A549 (cell line): ENCODE measurements around the gene BICRA. TPM values are rescaled to one million over a fixed set of nuclear protein-coding genes. Genes with fewer than 3 reads are reported as not detected.
"Not testable (repeated sequence)": the region's sequence is repeated elsewhere in the genome, so short reads cannot be mapped to it uniquely, and the experiment has no call there.

Source experiments
- ATAC-seq, 2 experiments: fragments of 200-7000 bp in 1 of 2; fragments of >200 bp in 1 of 2; cut with Nextera tagmentation in 1 of 2; cut with Tn5 transposase in 1 of 2; 3 replicates each; pipeline versions ENCODE4 v1.8.0 to v1.9.1; 2018 to 2020; ENCODE audit warnings: mild to moderate bottlenecking in 1 of 2, moderate library complexity in 1 of 2
- CTCF ChIA-PET: fragments of 300-600 bp; sonication (Branson Sonifier 250); formaldehyde crosslinking; extraction: SDS; loops from one replicate; lab custom pipeline; 2021; ENCODE audit warnings: antibody characterized with exemption, inconsistent platforms; lab: Yijun Ruan, JAX
- POLR2A ChIA-PET: fragments of 350-600 bp; formaldehyde crosslinking; extraction: SDS; loops from one replicate; lab custom pipeline; 2021; ENCODE audit warnings: antibody characterized with exemption, inconsistent platforms; lab: Yijun Ruan, JAX
- DNase-seq, 2 experiments: peaks; one replicate each; pipeline versions ENCODE4 v3.0.0 to v3.0.0-alpha.2; 2011 to 2016; ENCODE audit warnings: low read depth in 1 of 2, low spot score in 1 of 2
- FAIRE-seq: peaks from 2 replicates; lab custom pipeline; 2011; peaks lifted over from hg19 to GRCh38; lab: Jason Lieb, UNC
- H3K27ac ChIP-seq, 2 experiments: fragments of >200 bp; sonication (Bioruptor Twin); formaldehyde crosslinking; 3 replicates each; pipeline ENCODE4 v1.5.1; 2016 to 2017
- H3K4me1 ChIP-seq: fragments of >200 bp; sonication (Bioruptor Twin); formaldehyde crosslinking; 3 replicates; pipeline ENCODE4 v1.6.1; 2016
- H3K4me2 ChIP-seq: fragments of >200 bp; sonication (Bioruptor Twin); formaldehyde crosslinking; 3 replicates; pipeline ENCODE4 v1.6.1; 2016
- H3K4me3 ChIP-seq: fragments of >200 bp; sonication (Bioruptor Twin); formaldehyde crosslinking; 3 replicates; pipeline ENCODE4 v1.5.1; 2016
- H3K9me3 ChIP-seq: fragments of >200 bp; sonication (Bioruptor Twin); formaldehyde crosslinking; 3 replicates; pipeline ENCODE4 v1.6.1; 2016
- CBX2 ChIP-seq: fragments of 200-600 bp; sonication (generic); IDR thresholded peaks from 2 replicates; pipeline ENCODE4 v1.6.1; 2016; ENCODE audit warnings: low read depth, mild to moderate bottlenecking, borderline replicate concordance
- CBX8 ChIP-seq: fragments of 200-600 bp; sonication (generic); IDR thresholded peaks from 2 replicates; pipeline ENCODE4 v1.6.1; 2016
- CHD2 ChIP-seq: fragments of 150-350 bp; IDR thresholded peaks from 2 replicates; pipeline ENCODE4 v1.6.1; 2014; ENCODE audit warnings: low read length; ENCODE audit not compliant: partially characterized antibody
- CHD4 ChIP-seq: fragments of 200-600 bp; sonication (generic); IDR thresholded peaks from 2 replicates; pipeline ENCODE4 v1.6.1; 2016; ENCODE audit warnings: antibody characterized with exemption, mild to moderate bottlenecking, borderline replicate concordance
- EP300 ChIP-seq, 2 experiments: fragments of >200 bp; sonication (Bioruptor Twin); formaldehyde crosslinking; IDR thresholded peaks; 2 replicates in 1 of 2; 3 replicates in 1 of 2; pipeline ENCODE4 v1.6.1; 2016 to 2017
- FOSB ChIP-seq: fragments of 250-450 bp; sonication (Bioruptor Pico); IDR thresholded peaks from 2 replicates; pipeline ENCODE4 v1.5.0; 2020; ENCODE audit warnings: mild to moderate bottlenecking, moderate library complexity
- HES2 ChIP-seq: fragments of >200 bp; sonication (Bioruptor Twin); formaldehyde crosslinking; IDR thresholded peaks from 2 replicates; pipeline ENCODE4 v1.6.1; 2016
- JUN ChIP-seq, 2 experiments: fragments of >200 bp; sonication (Bioruptor Twin); formaldehyde crosslinking; IDR thresholded peaks; 2 replicates in 1 of 2; 3 replicates in 1 of 2; pipeline ENCODE4 v1.6.1; 2016 to 2017
- KDM1A ChIP-seq: fragments of 200-600 bp; sonication (generic); IDR thresholded peaks from 2 replicates; pipeline ENCODE4 v1.6.1; 2016; ENCODE audit warnings: low read depth, mild to moderate bottlenecking
- MAFK ChIP-seq: fragments of 450-650 bp; IDR thresholded peaks from 2 replicates; pipeline ENCODE4 v1.6.1; 2014; ENCODE audit not compliant: partially characterized antibody
- PBX3 ChIP-seq: IDR thresholded peaks from 2 replicates; pipeline ENCODE4 v1.6.1; 2012
- RAD21 ChIP-seq, 2 experiments: fragments of >200 bp in 1 of 2; sonication (Bioruptor Twin) in 1 of 2; formaldehyde crosslinking in 1 of 2; IDR thresholded peaks in 1 of 2; conservative IDR thresholded peaks in 1 of 2; 2 replicates in 1 of 2; 3 replicates in 1 of 2; pipeline ENCODE4 v1.6.1; 2012 to 2018; ENCODE audit warnings: inconsistent platforms in 1 of 2
- RARB ChIP-seq: fragments of 250-450 bp; sonication (Bioruptor Pico); IDR thresholded peaks from 2 replicates; pipeline ENCODE4 v1.8.0; 2021; ENCODE audit warnings: mild to moderate bottlenecking, moderate library complexity
- ZC3H11A ChIP-seq: fragments of 450-650 bp; IDR thresholded peaks from 2 replicates; pipeline ENCODE4 v1.6.1; 2014; ENCODE audit warnings: antibody characterized with exemption, mild to moderate bottlenecking
- ZSCAN20 ChIP-seq: fragments of 250-450 bp; sonication (Bioruptor Pico); IDR thresholded peaks from 2 replicates; pipeline ENCODE4 v1.8.0; 2022; ENCODE audit warnings: mild to moderate bottlenecking, moderate library complexity
- WGBS: methylation state at CpG from one replicate; pipeline ENCODE4 v1.1.6; 2017; ENCODE audit errors: missing lambda C conversion rate; 5-methylcytosine and 5-hydroxymethylcytosine counted together
- polyA plus RNA-seq, 4 experiments: library from polyadenylated mRNA; depleted of rRNA in 3 of 4; stranded (reverse); fragments of >200 nt; fragmentation: RNase III in 1 of 4; extraction: RNeasy Plus Mini Kit Qiagen cat#74134 plus additional on column Dnase treatment in 1 of 4; gene quantifications; 2 replicates in 3 of 4; 3 replicates in 1 of 4; pipeline ENCODE4 v1.2.3, GENCODE V29; 2011 to 2017
- TF ChIP-seq, protein P1 (sequence below): fragments of 450-650 bp; IDR thresholded peaks from 2 replicates; pipeline ENCODE4 v1.6.1; 2014; ENCODE audit warnings: antibody characterized with exemption
- TF ChIP-seq, protein P2 (sequence below): IDR thresholded peaks from 2 replicates; pipeline ENCODE4 v1.6.1; 2012; ENCODE audit warnings: low read depth, borderline replicate concordance
- TF ChIP-seq, protein P3 (sequence below): fragments of >200 bp; sonication (Bioruptor Twin); formaldehyde crosslinking; IDR thresholded peaks from 3 replicates; pipeline ENCODE4 v1.5.1; 2016
- TF ChIP-seq, protein P4 (sequence below): fragments of 250-450 bp; sonication (Bioruptor Pico); IDR thresholded peaks from 2 replicates; pipeline ENCODE4 v1.5.0; 2020; ENCODE audit warnings: low read depth, mild to moderate bottlenecking, moderate library complexity
- TF ChIP-seq, protein P5 (sequence below): fragments of >200 bp; sonication (Bioruptor Twin); formaldehyde crosslinking; IDR thresholded peaks from 3 replicates; pipeline ENCODE4 v1.6.1; 2016

The BICRA gene
- polyA plus RNA-seq, 2 of the 4 experiments (the other 2 are of a cell fraction), result 0.83 to 12.4 TPM

DNA sequence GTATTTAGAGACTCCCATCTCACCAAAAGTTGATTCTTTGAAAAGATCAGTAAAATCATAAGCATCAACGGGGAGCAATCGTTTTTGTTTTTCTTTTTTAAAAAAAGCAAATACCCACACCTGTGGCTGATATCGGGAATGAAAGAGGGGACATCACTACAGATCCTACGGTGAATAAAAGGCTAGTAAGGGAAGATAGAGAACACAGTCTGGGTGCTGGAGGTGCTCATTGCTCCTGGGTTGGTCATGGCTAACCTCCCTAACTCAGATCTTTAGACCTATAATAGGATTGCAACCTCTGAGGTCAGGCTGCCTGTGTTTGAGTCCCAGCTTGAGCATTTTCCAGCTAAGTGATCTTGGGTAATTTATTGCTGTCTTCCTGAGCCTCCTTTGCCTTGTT is 105.4 kb downstream of the BICRA start:
- Histone ChIP-seq H3K9me3 (0 out of 3 replicates have a peak, but pooled peaks cover 3% of the 10 kb centered on the region), H3K27ac (peak overlapping the region; percentile 97 to 99), H3K4me2 (peak overlapping the region; percentile 84)
- WGBS, result 76% methylated on average over 4 of the region's 4 CpGs
- TF ChIP-seq, protein P1, sequence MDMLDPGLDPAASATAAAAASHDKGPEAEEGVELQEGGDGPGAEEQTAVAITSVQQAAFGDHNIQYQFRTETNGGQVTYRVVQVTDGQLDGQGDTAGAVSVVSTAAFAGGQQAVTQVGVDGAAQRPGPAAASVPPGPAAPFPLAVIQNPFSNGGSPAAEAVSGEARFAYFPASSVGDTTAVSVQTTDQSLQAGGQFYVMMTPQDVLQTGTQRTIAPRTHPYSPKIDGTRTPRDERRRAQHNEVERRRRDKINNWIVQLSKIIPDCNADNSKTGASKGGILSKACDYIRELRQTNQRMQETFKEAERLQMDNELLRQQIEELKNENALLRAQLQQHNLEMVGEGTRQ, result no peak
- TF ChIP-seq RARB (CRISPR knock-in tag) (no peak), ZC3H11A (no peak), MAFK (no peak), ZSCAN20 (CRISPR knock-in tag) (no peak), EP300 (IDR thresholded peaks at IDR 0.05) (no peak)
- TF ChIP-seq, all 56 proteins: peak for 0
- no peak for DNase-seq
- no peak for ATAC-seq
- POLR2A ChIA-PET, result interaction anchor here (1.0 to 3.9 kb wide), 2 partner anchors 9 to 30 kb away, joined by 3 to 69 read pairs; partner anchors contain the start of gene NOP53
- peak overlapping the region; percentile 89 for H3K4me3 ChIP-seq
- no peak for FAIRE-seq
- peaks cover 14% of the 10 kb centered on the region for H3K4me1 ChIP-seq
- CTCF ChIA-PET, result interaction anchor here (0.9 to 23.3 kb wide), 18 partner anchors 13 to 400 kb away, joined by 3 to 1389 read pairs (median 7); partner anchors contain the start of genes KPTN and NOP53

DNA sequence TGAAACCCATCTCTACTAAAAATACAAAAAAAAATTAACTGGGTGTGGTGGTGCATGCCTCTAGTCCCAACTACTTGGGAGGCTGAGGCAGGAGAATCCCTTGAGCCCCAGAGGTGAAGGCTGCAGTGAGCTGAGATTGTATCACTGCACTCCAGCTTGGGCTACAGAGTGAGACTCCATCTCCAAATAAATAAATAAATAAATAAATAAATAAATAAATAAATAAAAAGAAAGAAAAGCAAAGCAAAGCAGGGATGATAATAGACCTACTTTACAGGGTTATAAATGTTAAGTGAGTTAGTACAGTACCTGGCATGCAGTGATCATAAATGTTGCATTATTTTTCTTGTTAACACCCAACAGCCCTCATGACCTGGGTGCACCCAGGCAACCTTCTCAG is 105.9 kb downstream of the BICRA start:
- DNase-seq, H3K9me3 ChIP-seq, H3K4me3 ChIP-seq, ATAC-seq, FAIRE-seq: not testable (repeated sequence)
- ChIA-PET CTCF (interaction anchor here (1.3 to 23.3 kb wide), 10 partner anchors 13 to 400 kb away, joined by 3 to 1389 read pairs (median 21); partner anchors contain the start of genes KPTN and NOP53), POLR2A (interaction anchor here (1.0 kb wide), 1 partner anchor 9 kb away, joined by 3 read pairs; no protein-coding TSS in a partner anchor)
- Histone ChIP-seq H3K4me2 (peak overlapping the region; percentile 84), H3K27ac (peak overlapping the region in 1 of 2 experiments; percentile 99; a peak in 2 of 6 replicates), H3K4me1 (peaks cover 19% of the 10 kb centered on the region)
- TF ChIP-seq ZC3H11A, result peak; percentile 63

DNA sequence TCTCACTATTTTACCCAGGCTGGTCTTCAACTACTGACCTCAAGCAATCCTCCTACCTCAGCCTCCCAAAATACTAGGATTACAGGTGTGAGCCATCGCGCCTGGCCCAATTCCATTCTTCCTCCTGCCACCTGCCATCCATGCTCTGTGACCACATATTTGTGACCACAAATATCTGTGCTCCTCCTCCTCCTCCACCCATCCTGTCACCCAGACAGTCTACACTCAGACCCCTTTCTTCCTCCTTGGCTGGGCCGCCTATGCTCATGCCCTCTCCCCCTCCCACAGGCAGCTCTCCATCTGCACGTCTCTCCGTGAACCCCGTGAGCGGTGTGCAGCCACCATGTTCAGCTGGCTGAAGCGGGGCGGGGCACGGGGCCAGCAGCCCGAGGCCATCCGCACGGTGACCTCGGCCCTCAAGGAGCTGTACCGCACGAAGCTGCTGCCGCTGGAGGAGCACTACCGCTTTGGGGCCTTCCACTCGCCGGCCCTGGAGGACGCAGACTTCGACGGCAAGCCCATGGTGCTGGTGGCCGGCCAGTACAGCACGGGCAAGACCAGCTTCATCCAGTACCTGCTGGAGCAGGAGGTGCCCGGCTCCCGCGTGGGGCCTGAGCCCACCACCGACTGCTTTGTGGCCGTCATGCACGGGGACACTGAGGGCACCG is 107.5 kb downstream of the BICRA start:
- no peak overlapping the region for H3K4me2 ChIP-seq
- TF ChIP-seq CHD4 (no peak), CBX2 (no peak), FOSB (no peak), PBX3 (no peak), CBX8 (no peak), ZC3H11A (no peak), JUN (IDR thresholded peaks at IDR 0.05) (no peak; a peak in 1 of 5 replicates), RAD21 (conservative IDR thresholded peaks at IDR 0.05 in 1 of 2, IDR thresholded peaks at IDR 0.05 in 1 of 2) (no peak), KDM1A (no peak), HES2 (no peak), CHD2 (no peak), EP300 (IDR thresholded peaks at IDR 0.05) (no peak)
- TF ChIP-seq, protein P2, sequence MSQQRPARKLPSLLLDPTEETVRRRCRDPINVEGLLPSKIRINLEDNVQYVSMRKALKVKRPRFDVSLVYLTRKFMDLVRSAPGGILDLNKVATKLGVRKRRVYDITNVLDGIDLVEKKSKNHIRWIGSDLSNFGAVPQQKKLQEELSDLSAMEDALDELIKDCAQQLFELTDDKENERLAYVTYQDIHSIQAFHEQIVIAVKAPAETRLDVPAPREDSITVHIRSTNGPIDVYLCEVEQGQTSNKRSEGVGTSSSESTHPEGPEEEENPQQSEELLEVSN, result no peak
- TF ChIP-seq, protein P3, sequence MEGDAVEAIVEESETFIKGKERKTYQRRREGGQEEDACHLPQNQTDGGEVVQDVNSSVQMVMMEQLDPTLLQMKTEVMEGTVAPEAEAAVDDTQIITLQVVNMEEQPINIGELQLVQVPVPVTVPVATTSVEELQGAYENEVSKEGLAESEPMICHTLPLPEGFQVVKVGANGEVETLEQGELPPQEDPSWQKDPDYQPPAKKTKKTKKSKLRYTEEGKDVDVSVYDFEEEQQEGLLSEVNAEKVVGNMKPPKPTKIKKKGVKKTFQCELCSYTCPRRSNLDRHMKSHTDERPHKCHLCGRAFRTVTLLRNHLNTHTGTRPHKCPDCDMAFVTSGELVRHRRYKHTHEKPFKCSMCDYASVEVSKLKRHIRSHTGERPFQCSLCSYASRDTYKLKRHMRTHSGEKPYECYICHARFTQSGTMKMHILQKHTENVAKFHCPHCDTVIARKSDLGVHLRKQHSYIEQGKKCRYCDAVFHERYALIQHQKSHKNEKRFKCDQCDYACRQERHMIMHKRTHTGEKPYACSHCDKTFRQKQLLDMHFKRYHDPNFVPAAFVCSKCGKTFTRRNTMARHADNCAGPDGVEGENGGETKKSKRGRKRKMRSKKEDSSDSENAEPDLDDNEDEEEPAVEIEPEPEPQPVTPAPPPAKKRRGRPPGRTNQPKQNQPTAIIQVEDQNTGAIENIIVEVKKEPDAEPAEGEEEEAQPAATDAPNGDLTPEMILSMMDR, result no peak
- TF ChIP-seq, protein P4, sequence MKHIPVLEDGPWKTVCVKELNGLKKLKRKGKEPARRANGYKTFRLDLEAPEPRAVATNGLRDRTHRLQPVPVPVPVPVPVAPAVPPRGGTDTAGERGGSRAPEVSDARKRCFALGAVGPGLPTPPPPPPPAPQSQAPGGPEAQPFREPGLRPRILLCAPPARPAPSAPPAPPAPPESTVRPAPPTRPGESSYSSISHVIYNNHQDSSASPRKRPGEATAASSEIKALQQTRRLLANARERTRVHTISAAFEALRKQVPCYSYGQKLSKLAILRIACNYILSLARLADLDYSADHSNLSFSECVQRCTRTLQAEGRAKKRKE (CRISPR knock-in tag), result no peak
- TF ChIP-seq, protein P5, sequence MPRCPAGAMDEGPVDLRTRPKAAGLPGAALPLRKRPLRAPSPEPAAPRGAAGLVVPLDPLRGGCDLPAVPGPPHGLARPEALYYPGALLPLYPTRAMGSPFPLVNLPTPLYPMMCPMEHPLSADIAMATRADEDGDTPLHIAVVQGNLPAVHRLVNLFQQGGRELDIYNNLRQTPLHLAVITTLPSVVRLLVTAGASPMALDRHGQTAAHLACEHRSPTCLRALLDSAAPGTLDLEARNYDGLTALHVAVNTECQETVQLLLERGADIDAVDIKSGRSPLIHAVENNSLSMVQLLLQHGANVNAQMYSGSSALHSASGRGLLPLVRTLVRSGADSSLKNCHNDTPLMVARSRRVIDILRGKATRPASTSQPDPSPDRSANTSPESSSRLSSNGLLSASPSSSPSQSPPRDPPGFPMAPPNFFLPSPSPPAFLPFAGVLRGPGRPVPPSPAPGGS, result no peak
- no peak for FAIRE-seq
- ChIA-PET CTCF (interaction anchor here (0.8 to 23.3 kb wide), 7 partner anchors 15 to 279 kb away, joined by 3 to 1389 read pairs (median 19); partner anchors contain the start of genes KPTN and NOP53), POLR2A (no interaction called here)
- no peak overlapping the region for H3K4me3 ChIP-seq
- WGBS, result 94% methylated on average over 31 of the region's 32 CpGs
- ATAC-seq, result no peak
- peaks cover 30% of the 10 kb centered on the region for H3K4me1 ChIP-seq
- no peak for DNase-seq
- 0 out of 3 replicates have a peak, but pooled peaks cover 3% of the 10 kb centered on the region for H3K9me3 ChIP-seq
- no peak overlapping the region for H3K27ac ChIP-seq
